Retinal pigment epithelial cell (primary cell): ENCODE measurements around the gene MESP2.

Source experiments
- DNase-seq: peaks from one replicate; pipeline ENCODE4 v3.0.0-alpha.2; 2010; ENCODE audit warnings: low read depth
- H3K4me3 ChIP-seq: 2 replicates; pipeline ENCODE4 v1.5.1; 2011; ENCODE audit warnings: mild to moderate bottlenecking, low read length, control low read depth, moderate library complexity
- CTCF ChIP-seq: conservative IDR thresholded peaks from 2 replicates; pipeline ENCODE4 v1.5.1; 2011; ENCODE audit warnings: low read depth, low read length, control low read depth, inconsistent platforms

The MESP2 gene

GRCh38 chr15:89749526-89749925 is 26.6 kb upstream of the MESP2 start:
- TF ChIP-seq CTCF: no peak
- no peak overlapping the region for H3K4me3 ChIP-seq
- no peak for DNase-seq

GRCh38 chr15:89749951-89750559 is 26.1 kb upstream of the MESP2 start:
- no peak for TF ChIP-seq CTCF
- H3K4me3 ChIP-seq: peak overlapping the region; percentile 37
- no peak for DNase-seq

- peak; percentile 62 for TF ChIP-seq CTCF
- H3K4me3 ChIP-seq: peak within 1 kb of the TSS; percentile 37
- peak; percentile 47 for DNase-seq
These were observed 25.3 kb upstream of the MESP2 start, which contains the start of gene MESP1 for GRCh38 chr15:89750560-89751542. Gene MESP1, minus strand, starts transcription at chr15:89751249. Its CDS starts 18 bp downstream, at chr15:89751231.

- no peak overlapping the region for H3K4me3 ChIP-seq
- TF ChIP-seq CTCF: no peak
- DNase-seq: no peak
These were observed 24.4 kb upstream of the MESP2 start for GRCh38 chr15:89751748-89752147.

- no peak for TF ChIP-seq CTCF
- H3K4me3 ChIP-seq: no peak overlapping the region
- no peak for DNase-seq
These were observed 22.3 kb upstream of the MESP2 start for GRCh38 chr15:89753855-89754254.

GRCh38 chr15:89754361-89755154 is 21.6 kb upstream of the MESP2 start:
- DNase-seq: no peak
- no peak overlapping the region for H3K4me3 ChIP-seq
- TF ChIP-seq CTCF: no peak
